A204.1 (cell line): ENCODE results near the gene PCNX2.
"Not testable (repeated sequence)": the region's sequence is repeated elsewhere in the genome, so short reads cannot be mapped to it uniquely, and the experiment has no call there.

Experiments used
- FAIRE-seq: peaks from 2 replicates; lab custom pipeline; 2012; peaks lifted over from hg19 to GRCh38; lab: Jason Lieb, UNC

The PCNX2 gene

DNA sequence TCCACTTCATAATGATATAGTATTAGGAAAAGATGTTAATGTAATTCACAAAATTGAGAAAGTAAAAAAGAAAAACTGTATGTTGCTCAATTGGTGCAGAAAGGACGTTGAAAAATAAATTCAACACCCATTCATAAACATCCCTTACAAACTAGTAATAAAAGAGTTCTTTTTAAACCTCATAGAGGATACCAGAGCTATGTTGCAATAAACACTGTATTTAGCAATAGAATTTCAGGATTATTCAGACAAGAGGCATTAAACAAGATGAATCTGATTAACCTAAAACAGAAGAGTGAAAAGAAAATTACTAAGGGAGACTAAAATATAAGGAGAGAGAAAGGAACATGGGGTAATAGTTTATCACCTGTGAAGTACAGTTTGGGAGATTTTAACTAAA lies 190.3 kb downstream of the PCNX2 start:
- FAIRE-seq, result no peak

DNA sequence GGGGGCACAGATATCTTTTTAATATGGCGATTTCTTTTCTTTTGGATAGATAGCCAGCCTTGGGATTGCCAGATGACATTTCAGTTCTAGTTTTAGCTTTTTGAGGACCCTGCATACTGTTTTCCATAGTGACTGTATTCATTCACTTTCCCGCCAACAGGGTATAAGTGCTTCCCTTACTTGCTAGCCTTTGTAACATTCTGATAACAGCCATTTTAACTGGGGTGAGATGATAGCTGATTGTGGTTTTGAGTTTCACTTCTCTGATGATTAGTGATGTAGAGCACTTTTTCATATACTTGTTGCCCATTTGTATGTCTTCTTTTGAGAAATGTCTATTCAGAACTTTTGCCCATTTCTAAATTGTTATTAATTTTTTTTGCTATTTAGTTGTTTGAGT lies 193.2 kb downstream of the PCNX2 start:
- FAIRE-seq, result no peak

DNA sequence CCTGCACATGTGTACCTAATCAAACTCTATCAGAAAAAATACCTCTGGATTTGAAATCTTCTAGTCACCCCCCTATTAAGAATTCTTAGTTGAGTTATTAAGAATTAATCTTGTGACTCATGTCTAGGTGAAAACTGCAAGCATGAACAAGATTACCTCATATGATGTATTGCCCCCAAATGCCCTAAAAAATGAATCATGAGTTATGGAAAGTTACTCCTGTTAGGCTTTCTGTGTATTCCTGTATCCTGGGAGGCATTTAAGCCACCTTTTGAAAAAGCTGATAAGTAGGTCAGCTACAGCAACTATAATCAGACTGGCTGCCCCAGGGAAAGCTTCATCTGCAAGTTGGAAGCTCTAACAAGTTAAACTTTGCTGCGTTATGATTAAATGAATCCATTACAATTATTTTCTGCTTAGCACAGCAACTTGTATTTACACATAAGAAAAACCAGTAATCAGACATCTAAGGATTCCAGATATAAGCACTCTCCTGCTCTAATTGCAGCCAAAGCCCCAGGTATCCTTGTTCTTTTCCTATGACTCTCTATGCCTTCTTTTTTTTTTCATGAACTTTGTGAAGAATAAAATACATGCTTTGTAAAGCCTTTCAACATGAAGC lies 197.5 kb downstream of the PCNX2 start:
- no peak for FAIRE-seq

DNA sequence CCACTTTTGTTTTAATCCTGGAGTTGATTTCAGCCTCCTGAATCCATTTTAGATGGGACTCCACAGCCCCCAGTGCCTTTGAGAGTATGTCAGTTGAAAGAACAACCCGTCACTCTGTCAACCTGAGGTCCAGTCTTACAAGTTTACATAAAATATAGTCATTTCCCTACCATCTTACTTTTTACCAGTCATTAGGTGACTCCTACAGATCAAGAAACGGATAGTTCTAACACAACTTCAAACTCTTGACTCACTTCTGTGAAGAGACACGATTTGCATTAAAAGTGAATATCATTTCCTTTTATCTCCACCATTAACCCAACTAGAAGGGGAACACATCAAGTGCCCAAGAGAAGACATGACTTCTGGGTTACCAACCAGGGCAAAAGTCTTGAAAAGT lies 198.0 kb downstream of the PCNX2 start:
- no peak for FAIRE-seq

DNA sequence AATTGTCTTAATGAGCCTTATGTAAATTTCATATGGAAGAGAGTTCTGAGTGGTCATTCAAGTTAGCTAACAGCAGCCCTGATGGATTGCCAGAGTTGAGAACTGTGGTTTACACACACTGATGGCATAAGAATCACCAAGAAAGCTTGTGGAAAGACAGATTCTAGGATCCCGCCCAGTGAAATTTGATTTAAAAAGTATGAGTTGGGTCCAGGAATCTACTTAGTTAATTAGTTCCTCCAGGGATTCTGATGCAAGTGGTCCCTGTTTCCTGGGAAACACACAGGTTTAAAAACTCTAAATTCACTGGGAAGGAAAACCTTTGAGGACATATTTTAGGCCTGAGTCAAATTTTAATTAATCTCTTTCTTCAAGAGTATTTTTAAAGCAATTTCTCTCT lies 200.8 kb downstream of the PCNX2 start:
- no peak for FAIRE-seq

DNA sequence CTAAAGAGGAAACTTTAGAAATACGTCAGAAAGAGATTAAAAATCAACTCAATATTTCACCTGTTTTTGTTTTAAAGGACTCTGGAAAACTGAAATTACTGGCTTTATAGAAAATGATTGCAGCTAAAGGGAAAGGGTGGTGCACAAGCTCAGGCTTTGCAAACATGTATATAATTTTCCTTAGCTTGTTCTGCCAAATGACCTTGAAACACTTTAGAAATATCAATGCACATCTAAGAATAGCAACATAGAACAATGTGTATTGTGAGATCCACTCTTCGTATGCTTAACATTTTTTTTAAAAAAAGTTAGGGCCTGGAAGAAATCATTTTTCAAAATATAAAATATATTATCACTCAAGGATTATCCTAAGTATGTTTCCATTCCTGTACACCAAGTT lies 201.3 kb downstream of the PCNX2 start:
- FAIRE-seq, result no peak

DNA sequence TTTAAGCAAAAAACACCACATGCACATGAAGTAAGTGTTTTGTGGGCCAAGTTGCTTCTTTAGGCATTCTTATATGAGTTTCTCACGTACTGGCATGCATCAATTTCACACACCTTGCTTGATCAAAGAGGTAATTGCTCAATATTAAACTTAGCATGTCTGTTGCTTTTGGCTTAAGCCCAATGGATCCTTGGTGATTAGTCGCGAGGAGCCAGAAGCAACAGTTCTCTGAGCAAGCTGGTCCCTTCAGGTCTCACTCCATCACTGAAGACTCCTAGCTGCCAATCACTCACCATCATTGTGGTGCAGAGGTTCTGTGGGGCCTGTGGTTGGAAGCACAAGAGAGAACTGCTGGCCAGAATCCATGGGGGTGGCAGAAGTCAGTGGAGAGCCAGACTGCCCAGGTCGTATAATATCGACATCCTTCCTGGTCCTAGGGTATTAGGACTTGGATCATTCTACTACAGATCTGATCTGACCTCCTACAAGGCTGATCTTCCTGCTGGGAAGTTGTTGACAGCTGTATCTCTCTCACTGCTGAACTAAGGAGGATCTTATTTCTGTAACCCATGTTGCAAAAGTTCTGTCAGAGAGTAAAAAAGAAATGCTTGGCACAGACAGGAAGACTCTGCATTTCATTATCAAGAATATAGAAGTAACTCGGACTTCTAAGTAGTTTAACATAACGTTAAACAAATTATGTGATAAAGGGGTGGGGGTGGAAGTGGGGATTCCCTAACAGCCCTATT lies 204.6 kb downstream of the PCNX2 start:
- FAIRE-seq, result no peak

DNA sequence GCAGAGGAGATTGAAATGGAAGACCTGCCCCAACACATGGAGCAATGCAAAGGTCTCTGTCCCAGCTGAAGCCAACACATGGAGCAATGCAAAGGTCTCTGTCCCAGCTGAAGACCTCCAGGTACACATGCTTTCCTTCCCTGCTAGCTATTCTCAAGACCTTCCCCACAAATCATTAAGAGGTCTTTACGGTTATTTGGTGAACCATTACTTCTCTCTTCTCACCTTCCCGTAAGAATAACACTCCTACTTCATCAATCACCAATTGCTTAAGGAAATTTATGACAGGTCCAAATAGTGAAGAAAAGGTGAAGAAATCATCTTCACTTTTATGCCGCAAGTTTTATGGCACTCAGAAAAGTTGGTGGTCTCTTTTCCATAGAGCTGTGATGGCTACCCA lies 206.3 kb downstream of the PCNX2 start:
- FAIRE-seq, result no peak

DNA sequence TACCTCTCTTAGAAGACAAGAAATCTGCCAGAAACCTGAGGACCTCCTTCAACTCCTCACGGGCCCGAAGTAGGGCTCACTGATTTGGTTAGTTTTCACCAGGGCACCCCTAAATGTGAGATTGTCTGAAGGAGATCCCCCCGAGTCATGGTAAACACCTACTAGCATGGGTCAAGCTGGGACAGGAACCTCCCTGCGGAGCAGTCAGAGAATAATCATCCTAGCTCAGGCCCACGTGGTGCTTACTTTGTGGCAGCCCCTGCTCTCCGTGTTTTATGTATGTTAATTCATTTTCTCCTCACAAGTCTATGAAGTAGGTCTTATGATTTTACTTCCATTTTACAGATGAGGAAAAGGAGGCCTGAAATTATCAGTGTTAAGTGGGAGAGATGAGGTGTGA lies 206.9 kb downstream of the PCNX2 start:
- no peak for FAIRE-seq

DNA sequence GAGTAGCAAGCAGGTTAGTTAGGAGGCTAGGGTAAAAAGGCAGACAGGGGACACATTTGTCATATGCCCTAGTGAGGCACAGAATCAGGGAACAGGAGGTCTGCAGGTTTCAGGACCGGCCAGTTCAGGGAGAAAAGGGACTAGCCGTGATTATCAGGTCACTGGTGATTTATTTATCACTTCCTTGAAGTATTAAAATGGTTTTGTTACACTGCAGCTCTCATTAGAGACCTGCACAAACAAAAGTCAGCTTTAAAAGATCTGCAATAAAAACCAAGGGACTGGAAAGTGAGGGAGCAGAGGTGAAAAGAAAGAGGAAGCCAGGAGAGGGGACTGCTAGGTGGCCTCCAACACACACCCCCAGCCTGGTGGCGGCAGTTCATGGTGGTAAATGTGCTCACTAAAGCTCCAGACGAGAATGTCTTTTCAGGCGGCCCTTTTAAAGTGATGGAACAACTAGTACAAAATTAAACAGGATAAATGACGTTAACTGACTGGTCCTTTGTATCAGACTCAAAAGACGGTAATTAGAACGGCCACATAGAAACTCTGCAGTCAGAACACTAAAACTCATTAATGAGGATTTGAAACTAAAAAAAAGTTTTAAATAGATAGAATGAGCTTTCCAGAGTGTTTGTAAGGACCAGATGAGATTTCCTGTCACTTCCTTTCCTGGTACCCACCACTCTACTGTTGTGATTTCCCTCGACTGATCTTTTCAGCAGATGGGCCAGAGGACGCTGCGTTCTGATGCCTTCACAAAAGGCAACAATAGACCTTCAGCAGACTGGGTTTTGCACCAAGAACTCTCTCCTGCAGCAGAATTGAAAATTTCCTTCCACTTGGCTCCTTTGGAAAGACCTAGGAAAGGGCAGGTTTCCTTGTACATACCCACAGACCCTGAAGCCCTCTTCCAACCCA lies 208.3 kb downstream of the PCNX2 start:
- no peak for FAIRE-seq

DNA sequence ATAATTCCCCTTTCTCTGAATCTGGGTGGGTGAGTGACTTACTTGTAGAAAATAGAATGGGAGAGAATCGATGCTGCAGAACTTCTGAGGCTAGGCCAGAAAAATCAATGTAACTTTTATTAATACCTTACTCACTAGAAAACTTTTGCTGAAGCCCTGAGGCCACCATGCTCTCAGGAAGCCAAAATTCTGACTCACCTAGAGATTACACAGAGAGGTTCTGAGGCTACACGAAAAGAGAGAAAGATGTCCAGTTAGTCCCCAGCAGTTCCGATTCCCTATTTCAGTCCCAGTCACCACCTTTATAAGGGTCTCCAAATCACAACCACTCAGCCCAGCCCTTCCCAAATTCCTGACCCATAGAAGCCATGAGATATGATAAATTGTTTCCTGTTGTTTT lies 210.0 kb downstream of the PCNX2 start:
- FAIRE-seq, result no peak

DNA sequence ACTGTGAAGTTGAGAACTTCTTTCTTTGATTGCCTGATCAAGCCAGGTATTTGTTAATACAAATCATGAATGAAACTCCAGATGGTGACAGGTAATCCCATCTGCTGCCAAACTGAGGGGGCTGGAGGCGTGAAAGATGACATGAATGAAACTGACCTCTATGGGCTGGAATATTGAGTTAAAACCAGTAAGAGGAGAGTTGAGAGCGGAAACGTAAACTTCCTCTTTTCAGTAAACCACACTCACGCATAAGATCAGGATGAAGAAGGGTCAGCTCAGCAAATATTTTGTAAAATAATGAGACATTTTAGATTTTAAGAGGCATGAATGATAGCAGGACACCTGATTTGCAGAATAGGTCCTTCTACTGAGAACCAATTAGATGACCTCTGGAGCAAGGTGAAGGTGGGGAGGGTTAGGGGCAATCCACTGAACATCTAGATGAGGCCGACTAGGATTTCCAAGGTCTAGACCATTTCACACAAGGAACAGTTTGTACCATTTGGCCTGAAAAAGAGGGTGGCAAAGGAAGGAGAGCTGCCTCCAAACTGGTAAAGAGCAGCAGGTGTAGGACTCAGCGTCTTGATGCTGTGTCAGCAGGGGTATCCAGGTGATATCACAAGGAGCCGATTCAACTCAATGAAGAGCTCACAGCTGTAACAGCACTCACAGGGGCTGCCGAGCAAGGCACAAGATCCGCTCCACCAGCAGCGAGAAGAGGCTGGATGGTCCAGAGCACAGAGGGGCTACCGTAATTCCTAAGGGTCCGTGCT lies 212.6 kb downstream of the PCNX2 start:
- no peak for FAIRE-seq

DNA sequence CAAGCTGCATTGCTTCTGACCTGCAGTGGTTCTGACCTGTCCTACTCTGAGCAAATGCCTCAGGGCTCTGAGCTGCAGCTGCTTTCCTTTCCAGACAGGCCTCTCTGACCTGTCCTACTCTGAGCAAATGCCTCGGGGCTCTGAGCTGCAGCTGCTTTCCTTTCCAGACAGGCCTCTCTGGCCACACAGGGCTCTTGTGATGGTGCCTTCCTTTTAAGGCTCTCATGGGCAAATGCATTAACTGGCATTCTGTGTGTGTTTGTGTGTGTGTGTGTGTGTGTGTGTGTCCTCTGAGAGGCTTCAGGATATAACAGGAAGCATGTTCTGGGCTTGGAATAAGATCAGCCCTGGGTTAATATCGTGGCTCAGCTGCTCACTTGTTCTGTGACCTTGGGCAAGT lies 213.8 kb downstream of the PCNX2 start:
- no peak for FAIRE-seq

DNA sequence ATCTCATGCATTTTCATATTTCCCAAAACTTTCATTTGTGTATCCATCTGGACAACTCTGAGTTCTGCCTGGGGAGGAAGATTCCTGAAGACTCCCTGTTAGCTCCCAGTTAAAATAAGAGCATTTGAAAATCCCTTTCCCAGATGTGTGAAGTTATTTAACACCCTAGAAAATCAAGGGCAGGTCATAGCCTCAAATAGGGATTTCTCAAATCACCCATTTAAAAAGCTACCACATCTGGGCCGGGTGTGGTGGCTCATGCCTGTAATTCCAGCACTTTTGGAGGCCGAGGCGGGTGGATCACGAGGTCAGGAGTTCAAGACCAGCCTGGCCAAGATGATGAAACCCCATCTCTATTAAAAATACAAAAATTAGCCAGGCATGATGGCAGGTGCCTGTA lies 214.7 kb downstream of the PCNX2 start:
- FAIRE-seq, result not testable (repeated sequence)

DNA sequence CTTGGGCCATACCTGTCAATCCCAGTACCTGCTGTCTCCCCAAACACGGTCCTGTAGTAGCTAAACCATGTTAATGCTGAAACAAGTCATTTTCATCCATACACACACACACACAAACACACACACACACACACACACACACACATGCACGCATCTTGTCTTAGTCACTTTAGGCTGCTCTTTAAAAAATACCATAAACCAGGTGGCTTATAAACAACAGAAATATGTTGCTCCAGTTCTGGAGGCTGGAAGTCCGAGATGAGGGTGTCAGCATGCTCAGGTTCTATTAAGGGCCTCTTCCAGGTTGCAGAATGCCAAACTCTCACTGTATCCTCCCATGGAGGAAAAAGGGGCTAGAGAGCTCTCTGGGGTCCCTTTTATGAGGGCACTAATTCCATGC lies 215.2 kb downstream of the PCNX2 start:
- no peak for FAIRE-seq

DNA sequence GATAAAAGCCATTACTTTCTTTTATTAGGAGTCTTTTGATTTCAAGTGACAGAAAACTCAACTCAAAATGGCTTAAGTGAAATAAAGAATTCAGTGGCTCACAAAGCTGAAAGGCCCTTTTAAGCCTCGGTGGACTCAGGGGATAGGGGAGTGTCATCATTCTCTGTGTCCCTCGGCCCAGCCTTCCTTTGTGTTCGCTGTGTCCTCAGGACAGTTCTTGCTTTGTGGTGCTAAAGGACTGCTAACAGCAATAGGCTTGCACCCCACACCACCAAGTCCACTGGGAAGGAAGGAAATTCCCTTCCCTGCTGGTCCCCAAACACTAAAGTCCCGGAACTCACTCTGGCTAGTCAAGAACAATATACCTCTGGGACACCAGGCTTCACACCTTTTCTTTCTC lies 216.0 kb downstream of the PCNX2 start:
- no peak for FAIRE-seq

DNA sequence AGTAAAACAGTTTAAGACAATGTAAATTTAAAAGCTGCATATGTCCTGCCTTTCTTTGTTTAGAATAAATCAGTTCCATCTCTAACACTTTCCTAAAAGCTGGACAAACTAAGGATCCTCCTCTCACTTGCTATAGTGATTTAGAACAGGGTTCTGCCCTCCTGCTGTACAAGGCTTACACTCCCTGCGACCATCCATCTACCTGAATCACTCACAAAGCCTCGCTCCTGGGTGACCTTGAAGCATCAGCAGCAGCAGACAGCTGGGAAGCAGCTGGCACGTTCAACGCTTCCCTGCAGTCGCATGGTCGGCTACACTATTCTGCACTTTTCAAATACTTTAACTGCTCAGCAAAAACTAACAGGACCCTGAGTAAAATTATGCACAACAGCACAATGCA lies 217.1 kb downstream of the PCNX2 start:
- FAIRE-seq, result no peak

DNA sequence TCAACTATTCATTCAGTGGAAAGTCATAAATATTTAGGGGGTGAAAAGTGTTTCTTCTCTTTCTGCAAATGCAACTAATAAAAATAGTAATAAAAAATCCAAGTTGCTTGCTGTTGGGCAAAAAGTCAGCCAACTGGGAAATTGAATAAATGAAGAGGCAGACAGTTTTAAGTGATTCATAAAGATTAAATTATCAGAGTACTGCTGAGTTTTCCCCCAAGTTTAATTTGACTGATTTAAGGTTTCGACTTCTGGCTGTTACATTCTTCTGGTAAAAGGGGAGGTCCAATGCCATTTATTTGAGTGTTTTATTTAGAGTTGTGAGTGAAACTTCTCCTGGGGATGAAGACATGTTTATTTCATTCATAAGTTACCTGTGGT lies 219.6 kb downstream of the PCNX2 start:
- FAIRE-seq, result no peak

DNA sequence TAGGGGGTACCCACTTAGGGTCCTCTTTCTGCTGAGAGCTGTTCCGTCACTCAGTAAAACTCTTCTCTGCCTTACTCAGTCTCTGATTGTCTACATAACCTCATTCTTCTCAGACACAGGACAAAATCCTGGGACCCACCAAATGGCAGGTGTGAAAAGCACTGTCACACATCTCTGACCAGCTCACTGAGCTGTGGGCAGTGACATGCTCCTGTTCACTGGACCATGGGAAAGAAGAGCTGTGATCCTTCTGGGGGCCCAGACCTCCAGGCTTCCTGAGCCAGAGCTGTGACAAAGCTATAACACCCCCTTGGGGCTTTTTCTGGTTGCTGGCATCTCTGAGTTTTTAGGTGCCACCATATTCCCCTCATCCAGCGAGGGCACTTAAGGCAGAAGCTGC lies 229.4 kb downstream of the PCNX2 start:
- FAIRE-seq, result no peak

DNA sequence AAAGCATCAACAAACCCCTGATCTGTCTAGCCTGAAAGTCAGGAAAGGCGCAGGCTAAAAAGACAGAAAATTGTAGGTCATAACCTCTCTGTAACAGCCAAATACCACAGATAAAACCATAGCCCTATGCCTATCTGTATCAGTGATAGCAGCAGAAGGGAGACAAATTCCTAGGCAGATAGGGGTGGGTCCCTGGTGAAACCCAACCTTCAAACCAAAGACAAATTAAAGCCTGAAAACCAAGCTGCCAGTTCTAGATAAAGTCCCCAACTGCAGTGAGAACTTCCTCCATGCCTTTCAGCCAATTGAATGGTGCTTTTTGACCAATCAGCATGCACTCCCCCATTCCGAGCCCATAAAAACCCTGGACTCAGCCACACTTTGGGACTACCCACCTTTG lies 229.8 kb downstream of the PCNX2 start:
- no peak for FAIRE-seq

DNA sequence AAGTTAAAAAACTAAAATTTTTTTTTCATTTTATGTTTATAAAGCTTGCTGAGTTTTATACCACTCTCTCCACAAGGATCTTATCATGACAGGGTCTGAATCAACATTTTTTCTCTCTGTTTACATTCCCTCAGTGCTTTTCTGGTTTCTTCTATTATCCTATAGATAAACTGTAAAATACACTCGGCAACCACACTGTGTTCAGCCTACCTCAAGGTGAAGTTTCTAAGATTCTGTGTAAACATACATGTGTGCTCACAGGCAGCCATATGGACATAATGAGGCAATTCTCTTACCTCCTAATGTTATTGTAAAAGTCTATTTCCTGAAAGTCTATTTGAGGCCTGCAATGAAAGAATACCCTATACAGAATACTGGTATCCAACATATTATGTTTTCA lies 230.5 kb downstream of the PCNX2 start:
- FAIRE-seq, result no peak

DNA sequence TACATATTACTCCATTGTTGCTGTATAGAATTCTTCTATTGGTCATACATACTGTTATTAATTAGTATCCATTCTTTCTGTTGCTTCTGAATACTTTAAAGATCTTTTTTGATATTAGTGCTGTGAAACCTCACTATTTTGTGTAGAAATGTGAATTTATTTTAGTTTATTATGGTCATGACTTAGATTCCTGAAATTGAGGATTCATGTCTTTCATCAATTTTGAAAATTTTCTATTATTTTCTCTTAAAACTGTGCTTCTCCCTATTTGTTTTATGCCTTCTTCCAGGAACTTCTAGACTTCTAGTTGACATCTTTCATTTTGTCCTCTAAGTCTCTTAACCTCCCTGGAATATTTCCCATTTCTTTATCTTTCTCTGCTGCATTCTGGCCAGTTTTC lies 232.1 kb downstream of the PCNX2 start:
- FAIRE-seq, result no peak

DNA sequence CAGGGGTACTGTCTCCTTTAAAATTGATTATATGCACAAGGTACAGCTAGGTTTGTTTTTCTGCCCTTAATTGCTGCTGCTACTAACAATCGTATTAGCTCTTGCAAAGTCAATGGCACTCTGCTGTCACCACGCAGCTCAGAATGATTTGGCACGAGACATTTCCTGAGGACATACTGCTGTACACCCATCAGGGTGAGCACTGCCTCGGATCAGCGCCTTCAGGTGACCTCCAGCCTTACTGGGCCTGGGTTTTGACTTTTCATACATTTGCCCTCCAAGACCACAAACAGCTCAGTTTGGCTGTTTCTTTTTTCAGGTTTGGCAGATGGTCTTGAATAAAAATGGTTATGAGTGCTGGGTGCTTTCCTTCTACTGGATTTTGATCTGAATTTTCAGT lies 234.3 kb downstream of the PCNX2 start:
- no peak for FAIRE-seq
